Stimulated activated CD4-positive, alpha-beta T cell treated with anti-CD3 and anti-CD28 coated beads, Interleukin-1b, Interleukin-23, amount 100 ng/mL, for 24 hours (primary cell): Measurements from ENCODE around the gene STK32B.
"Not testable (repeated sequence)": the region's sequence is repeated elsewhere in the genome, so short reads cannot be mapped to it uniquely, and the experiment has no call there.

Source experiments
- DNase-seq, 4 experiments: peaks; one replicate each; pipeline ENCODE4 v3.0.0-alpha.2; 2020; ENCODE audit warnings: low read depth in 4 of 4, low spot score in 1 of 4

Gene STK32B

GRCh38 chr4:5250536-5250935, 199.3 kb downstream of the STK32B start:
- not testable (repeated sequence) for DNase-seq

- no peak for DNase-seq
Observed at GRCh38 chr4:5256421-5256820, 205.1 kb downstream of the STK32B start.

- no peak for DNase-seq
Observed at GRCh38 chr4:5257086-5257485, 205.8 kb downstream of the STK32B start.

- DNase-seq, result no peak
Observed at GRCh38 chr4:5259471-5259870, 208.2 kb downstream of the STK32B start.

GRCh38 chr4:5260121-5260520, 208.8 kb downstream of the STK32B start:
- no peak for DNase-seq

- no peak for DNase-seq
Observed at GRCh38 chr4:5261866-5262265, 210.6 kb downstream of the STK32B start.

- DNase-seq, result no peak
Observed at GRCh38 chr4:5266991-5267390, 215.7 kb downstream of the STK32B start.

- DNase-seq, result no peak
Observed at GRCh38 chr4:5267408-5267807, 216.1 kb downstream of the STK32B start.

GRCh38 chr4:5276475-5277075, 225.3 kb downstream of the STK32B start:
- no peak for DNase-seq

- DNase-seq, result no peak
Observed at GRCh38 chr4:5277079-5277478, 225.8 kb downstream of the STK32B start.

- DNase-seq, result no peak
Observed at GRCh38 chr4:5278213-5278612, 226.9 kb downstream of the STK32B start.

GRCh38 chr4:5280069-5280468, 228.8 kb downstream of the STK32B start:
- DNase-seq, result not testable (repeated sequence)

GRCh38 chr4:5280828-5281227, 229.5 kb downstream of the STK32B start:
- DNase-seq, result no peak

- DNase-seq, result no peak
Observed at GRCh38 chr4:5283837-5284236, 232.6 kb downstream of the STK32B start.

- DNase-seq, result no peak
Observed at GRCh38 chr4:5284517-5284916, 233.2 kb downstream of the STK32B start.

GRCh38 chr4:5292101-5292500, 240.8 kb downstream of the STK32B start:
- no peak for DNase-seq

- not testable (repeated sequence) for DNase-seq
Observed at GRCh38 chr4:5298000-5298787, 246.9 kb downstream of the STK32B start.

GRCh38 chr4:5300283-5300682, 249.0 kb downstream of the STK32B start:
- no peak for DNase-seq

GRCh38 chr4:5307928-5308327, 256.6 kb downstream of the STK32B start:
- no peak for DNase-seq

GRCh38 chr4:5322321-5322720, 271.0 kb downstream of the STK32B start:
- DNase-seq, result no peak

- DNase-seq, result no peak
Observed at GRCh38 chr4:5330339-5330989, 279.2 kb downstream of the STK32B start.

- no peak for DNase-seq
Observed at GRCh38 chr4:5337731-5338130, 286.5 kb downstream of the STK32B start.
